Skin of body (tissue), 2 donors: ENCODE data around the gene COL5A1. TPM values are rescaled to one million over a fixed set of nuclear protein-coding genes. Genes with fewer than 3 reads are reported as not detected.

Experiments used
- DNase-seq: peaks from one replicate; lab custom pipeline; 2025; lab: John Stamatoyannopoulos, UW
- total RNA-seq: library from RNA; depleted of rRNA; stranded (reverse); fragments of >200 nt; gene quantifications from one replicate; pipeline ENCODE4 v1.2.3, GENCODE V29; 2014

The COL5A1 gene
- total RNA-seq, 1 donor from 2014 or later = 349 TPM

DNA sequence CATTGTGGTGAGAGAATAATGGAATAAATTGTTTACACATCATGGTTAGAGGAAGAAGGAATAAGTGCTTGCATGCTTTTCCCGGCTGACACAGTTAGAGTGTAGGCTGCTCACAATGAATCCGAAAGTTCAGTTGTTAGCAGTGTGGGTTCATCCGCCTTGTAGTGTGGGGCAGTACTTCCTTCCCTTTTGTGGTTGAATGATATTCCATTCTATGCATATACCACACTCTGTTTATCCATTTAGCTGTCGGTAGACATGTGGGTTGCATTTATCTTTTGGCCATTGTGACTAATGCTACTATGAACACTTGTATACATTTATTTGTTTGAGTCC, 84.0 kb downstream of the COL5A1 start:
- no peak for DNase-seq

DNA sequence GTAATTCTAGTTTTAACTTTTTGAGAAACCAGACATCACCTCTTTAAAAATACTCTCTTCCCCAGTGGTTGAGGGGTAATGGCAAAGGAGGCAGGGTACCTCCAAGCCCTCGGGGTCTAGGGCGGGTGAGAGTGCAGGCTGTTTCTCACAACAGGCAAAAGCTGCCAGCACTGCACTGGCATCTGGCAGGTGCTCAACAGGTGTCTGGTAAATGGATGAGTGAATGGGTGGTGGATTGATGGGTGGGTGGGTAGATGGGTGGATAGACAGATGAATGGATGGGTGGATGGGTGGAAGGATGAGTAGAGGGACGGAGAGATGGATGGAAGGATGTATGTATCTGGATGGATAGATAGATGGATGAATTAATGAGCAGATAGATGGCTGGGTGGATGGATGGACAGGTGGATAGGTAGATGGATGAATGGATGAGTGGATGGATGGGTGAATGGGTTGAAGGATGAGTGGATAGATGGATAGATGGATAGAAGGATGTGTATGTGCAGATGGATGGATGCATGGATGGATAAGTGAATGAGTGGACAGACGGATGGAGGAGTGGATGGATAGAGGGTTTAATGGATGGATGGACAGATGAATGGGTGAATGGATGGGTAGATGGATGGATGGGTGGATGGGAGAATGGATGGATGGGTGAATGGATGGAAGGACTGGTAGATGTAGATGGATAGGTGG, 84.6 kb downstream of the COL5A1 start:
- DNase-seq = no peak

DNA sequence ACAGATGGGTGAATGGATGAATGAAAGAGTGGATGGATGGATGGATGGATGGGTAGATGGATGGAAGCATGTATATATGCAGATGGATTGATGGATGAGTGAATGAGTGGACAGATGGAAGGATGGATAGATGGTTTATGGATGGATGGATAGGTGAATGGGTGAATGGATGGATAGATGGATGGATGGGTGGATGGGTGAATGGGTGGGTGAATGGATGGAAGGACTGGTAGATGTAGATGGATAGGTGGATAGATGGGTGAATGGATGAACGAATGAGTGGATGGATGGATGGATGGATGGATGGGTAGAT, 85.1 kb downstream of the COL5A1 start:
- no peak for DNase-seq

DNA sequence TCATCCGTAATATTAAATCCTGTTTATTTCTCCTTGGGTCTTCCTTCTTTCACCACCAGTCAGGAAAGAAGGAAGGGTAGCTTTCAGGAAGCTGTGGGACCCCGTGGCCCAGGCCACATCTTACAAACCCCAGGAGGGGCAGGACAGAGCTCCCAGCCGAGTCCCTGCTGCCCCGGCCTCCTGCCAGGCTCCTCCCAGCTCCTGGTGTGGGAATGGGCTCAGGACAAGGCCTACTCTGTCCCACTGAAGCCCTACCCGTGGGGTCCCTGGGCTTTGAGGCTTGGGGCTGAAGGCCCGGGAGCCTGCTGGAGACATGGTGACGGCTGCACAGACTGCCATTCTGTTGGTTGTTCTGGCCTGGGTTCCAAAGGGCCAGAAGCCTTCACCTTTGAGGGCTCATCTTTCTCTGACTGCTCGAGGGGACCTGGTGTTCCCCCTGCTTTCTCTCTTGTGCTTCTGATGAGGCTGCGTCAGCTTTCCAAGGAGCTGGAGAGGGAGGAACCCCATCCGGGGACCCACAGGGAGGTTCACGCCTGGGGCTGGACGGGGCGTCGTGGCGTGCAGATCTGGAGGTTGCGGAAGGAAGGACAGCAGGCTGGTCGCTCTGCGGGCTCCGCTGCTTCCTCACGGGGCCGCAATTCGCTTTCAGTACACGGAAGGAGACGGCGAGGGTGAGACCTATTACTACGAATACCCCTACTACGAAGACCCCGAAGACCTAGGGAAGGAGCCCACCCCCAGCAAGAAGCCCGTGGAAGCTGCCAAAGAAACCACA, 86.6 kb downstream of the COL5A1 start:
- no peak for DNase-seq

DNA sequence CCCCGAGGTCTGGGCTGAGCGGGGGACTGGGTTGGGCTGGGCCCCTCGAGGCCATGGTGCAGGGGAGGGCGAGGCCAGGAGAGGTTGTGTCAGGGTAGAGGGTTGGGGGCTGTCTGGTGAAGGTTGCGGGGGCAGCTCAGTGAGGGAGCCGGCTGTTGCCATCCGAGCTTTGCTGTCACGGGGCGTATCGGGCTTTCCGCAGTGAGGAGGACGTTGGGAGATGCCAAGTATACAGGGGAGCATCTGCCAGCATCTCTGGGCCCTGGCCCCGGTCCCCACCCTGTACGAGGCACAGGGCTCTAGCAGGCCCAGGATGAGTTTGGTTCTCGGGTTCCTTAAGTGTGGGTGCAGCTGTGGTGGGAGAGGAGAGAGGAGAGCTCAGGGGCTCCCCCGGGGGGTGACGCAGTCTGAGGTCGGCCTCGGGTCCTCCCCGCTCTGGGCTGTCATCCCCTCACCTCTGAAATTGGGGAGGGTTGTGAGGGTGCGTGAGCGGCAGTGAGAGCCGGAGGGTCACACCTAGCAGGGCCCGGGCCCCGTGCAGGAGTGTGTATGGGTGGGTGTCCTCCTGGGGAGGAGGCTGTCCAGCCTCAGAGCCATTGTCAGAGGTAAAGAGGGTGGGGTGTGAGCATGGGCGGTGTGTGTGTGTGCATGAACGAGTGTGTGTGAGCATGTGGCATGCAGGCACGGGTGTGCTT, 87.3 kb downstream of the COL5A1 start:
- no peak for DNase-seq

DNA sequence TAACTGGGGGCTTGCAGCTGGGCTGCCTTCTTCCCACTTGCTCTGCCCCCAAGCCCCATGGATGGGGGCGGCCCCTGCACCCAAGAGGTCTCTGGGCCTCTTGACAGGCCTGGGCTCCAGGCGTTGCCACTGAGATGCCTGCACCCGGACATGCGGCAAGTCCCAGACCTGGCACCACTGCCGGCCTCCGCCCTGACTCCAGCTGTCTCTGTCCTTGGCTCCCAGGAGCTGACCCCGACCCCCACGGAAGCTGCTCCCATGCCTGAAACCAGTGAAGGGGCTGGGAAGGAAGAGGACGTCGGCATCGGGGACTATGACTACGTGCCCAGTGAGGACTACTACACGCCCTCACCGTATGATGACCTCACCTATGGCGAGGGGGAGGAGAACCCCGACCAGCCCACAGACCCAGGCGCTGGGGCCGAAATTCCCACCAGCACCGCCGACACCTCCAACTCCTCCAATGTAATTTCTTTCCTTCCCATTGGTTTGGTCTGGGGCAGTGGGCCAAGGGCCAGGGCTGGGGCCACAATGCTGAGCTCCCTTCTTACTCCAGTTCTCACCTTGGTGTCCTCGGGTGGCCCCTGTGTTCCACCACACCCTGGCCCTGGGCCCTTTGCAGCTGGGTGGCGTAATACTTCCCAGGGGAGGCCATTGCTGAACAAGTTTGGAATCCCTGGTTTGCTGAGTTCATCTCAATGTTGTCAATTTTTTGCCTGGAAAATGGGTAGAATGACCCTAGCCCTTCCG, 88.6 kb downstream of the COL5A1 start:
- no peak for DNase-seq

DNA sequence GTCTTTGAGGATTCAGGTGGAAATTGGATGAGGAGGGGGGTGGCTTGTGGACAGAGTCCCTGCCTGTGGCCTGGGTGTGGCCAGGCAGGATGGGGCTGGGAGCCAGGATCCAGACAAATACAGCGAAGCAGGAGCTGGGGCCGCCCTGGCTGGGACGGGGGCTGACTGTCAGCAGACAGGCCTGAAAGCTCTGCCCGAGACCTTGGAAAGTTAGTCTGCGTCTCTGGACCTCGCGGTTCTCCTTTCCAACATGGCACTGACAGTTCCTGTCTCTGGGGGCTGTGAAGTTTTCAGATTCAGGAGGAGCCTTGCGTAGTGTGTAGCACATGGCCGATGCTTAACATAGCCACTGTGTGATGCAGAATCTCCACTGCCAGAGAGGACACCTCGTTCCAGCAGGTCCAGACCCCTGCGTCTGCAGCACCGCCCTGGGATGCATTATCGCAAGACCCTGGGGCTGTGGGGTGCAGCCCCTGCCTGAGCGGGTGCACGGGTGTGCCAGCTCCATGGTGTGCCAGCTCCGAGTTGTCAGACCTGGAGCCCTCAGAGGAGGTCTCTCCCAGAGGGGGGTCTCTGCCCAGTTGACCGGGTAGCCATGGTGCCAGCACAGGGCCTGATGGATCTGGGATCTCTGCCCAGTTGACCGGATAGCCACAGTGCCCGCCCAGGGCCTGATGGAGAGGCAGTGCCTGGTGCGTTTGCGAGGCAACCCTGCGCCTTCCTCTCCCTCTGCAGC, 89.3 kb downstream of the COL5A1 start:
- DNase-seq = no peak

DNA sequence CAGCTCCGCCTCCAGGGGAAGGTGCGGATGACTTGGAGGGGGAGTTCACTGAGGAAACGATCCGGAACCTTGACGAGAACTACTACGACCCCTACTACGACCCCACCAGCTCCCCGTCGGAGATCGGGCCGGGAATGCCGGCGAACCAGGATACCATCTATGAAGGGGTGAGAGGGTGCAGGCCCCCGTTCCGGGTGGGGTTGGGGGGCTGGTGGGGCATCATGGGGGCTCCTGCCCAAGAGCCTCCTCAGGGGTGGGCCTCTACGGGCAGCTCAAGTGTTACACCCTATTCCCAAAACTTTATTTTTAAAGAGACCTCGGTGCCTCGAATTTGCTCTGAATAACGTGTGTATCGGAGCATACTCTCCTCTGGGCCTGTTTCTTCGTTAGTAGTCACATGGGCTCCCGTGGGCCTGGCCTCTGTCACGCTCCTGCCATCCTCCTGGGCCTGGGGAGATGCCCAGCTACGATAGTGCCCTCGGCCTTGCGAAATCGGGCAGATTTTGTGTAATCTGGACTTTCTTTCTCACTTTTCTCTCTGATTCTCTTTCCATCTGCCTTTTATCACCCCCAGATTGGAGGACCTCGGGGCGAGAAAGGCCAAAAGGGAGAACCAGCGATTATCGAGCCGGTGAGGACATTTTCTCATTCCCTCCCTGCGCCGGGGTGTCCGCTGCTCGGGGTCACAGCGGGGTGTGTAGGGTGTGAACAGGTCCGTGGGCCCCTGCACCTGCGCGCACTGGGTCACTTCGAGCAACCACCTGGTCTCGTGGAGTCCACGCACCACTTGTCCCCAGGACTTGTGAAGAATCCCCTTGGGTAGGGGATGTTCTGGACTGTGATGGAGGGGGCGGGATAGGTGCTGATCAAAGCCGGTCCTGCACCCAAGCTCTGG, 90.1 kb downstream of the COL5A1 start:
- DNase-seq = no peak

DNA sequence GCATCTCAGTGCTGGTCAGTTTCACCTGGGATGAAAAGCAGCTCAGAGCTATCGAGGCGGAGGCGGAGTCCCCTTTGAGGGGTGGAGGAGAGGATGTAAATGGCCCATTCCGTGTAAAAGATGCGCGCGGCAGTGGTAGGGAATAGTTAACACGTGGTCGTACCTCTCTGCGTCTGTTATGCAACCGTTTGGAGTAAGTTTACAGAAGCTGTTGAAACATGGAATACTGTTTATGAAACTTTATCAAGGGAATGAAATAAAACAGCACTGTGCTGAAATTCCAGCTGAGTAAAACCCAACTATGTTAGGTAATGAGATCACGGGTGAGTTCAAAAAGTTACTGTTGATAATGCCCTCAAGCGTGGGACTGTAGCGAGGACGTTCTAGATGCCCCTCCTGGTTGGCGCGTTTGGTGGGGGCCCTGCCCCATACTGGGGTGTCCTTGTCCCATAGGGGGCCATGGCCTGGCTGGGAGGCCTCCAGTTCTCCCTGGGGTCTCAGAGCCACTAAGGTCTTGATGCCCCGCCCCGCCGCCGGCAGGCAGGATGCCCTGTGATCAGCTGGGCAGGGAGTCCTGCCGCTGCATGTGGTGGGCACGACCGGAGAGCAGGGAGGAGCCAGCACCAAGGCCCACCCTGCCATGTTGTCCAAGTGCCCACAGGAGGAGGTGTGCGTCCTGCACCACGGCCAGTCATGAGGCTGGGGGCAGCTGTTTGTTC, 90.9 kb downstream of the COL5A1 start:
- DNase-seq = no peak

DNA sequence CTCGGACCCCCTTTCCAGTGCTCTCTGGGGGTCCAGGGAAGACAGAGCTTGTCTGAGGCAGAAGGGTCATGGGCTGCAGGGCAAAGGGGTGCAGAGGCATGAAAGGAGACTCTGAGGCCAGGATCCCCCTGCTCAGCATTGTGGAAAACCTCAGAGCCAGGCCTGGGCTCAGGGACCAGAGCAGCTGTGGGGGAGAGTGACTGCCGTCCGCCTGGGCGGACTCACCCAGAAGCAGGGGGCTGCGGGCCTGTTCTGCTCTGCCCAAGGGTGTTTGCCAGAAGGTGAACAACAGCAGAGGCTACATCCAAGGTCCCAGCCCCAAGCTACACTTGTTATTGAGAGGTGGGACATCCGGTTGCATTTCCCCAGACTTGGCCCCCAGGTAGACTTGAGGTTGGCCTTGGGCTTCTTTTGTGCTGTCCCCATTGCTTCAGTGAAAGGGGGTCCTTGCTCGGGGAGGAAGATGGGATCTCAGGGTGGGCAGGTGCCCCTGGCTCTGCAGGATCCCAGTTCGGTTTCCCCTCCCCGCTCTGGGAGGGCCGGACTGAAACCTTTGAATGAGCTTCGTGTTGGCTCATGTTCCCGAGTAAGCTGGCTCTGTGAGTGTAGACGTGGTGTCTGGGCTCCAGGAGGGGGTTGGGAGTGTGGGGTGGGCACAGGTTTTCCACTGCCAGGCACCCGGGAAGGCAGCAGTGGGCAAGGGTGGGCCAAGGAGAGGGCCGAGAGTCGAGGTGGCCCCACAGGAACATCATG, 92.1 kb downstream of the COL5A1 start:
- DNase-seq = no peak

DNA sequence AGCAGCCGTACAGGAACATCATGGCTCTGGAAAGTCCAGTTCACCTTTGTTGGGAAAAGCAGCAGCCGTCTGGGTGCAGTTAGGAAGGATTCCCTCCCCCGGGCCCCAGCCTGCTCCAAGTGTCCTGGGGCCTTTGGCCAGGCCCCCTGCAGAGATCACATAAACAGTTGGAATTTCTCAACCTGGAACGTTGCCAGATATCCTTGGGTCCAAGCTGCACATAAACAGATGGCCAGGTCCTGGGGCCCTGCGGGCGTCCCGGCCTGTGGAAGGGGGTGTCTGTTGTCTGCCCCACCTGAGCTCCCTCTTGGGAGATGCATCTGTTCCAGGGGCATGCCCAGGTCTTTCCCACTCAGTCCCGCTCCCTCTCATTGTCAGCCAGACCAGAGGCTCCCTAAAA, 92.7 kb downstream of the COL5A1 start:
- DNase-seq = no peak

DNA sequence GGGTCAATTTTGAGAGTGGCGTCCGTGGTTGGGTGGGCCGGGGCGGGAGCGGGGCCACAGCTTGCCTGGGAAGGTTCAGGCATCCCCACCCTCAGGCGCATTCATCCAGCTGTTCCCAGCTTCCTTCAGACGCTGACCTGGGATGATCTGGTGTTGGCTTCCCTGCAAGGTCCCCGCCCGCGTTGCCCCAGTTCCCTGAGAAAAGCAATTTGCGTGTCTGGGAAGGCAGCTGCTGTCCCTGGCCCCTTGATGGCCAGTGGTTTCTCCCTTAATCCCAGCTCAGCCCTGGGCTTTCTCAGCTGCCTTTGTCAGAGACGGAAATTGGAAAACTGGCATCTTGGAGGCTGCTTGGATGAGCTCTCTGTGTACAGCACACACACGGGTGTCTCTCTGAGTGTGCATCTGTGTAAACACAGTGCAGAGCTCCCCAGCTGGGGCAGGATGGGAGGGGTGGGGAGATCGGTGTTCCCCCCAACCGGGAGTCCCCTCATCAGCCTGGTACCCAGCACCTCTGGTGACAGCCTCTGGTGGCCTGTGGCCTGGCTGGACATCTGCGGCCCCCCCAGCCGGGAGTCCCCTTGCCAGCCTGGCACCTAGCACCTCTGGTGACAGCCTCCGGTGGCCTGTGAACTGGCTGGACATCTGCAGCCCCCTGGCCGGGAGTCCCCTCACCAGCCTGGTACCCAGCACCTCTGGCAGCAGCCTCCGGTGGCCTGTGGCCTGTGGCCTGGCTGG, 94.0 kb downstream of the COL5A1 start:
- DNase-seq = no peak

DNA sequence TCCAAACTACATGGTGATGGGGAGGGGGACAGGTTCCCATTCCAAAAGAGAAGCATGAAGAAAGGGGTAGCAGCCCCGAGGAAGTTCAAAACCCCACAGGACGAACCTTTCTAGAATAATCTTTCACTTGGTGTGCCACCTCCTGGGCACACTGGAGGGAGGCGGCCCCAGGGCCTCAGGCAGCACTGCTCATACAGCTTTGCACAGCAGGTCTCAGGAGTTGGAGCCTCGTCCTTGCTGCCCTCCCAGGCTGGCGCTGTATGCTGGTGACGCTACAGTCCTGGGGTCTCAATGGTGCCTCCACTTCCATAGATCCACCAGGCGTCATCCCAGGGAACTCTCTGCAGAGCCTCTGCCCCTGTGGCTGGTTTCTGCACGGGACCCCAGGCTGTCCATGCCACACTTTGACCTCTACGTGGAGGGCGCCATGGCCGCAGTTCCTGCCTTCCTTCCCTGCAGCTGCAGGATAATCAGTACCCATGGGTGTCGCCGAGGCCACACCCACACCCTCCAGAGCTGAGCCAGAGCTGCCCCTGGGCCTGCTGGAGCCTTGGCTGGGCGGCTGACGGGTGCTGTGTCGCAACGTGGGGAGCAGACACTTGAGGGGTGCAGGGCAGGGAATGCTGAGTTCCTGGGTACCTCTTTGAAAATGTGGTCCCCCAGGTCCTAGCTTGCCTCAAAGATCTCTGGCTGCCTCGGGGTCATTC, 95.3 kb downstream of the COL5A1 start:
- no peak for DNase-seq

DNA sequence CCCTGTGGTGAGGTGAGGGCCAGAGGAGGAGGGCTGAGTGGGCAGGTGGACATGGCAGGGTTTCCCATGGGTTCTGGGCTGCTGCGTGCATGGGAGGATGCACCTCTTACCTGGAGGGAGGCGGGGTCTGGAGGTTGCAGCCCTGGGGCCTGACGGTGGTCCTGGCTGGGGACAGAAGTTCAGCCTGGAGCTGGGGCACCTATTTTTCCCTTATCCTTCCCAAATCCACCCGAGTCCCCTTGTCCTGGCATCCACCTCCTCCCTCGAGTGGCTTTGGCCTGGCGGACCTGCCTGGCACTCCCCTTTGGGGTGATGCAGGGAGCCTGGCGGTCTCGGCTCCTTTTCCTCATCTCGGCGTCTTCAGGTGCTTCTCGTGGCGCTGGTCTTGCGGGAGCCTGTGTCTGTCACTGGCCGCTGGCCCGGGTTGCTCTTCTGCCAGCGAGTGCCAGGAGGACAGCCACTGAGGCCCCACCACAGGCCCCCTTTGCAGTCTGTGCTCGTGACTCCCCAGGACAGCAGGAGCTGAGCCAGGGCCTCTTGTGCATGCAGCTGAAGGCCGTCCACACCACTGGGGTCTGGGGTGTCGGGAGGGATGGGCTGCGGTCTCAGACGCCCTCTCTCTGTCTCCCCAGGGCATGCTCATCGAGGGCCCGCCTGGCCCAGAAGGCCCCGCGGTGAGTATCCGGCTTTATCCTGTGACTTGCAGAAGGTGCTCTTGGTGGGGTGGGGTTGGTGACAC, 96.4 kb downstream of the COL5A1 start:
- DNase-seq = no peak

DNA sequence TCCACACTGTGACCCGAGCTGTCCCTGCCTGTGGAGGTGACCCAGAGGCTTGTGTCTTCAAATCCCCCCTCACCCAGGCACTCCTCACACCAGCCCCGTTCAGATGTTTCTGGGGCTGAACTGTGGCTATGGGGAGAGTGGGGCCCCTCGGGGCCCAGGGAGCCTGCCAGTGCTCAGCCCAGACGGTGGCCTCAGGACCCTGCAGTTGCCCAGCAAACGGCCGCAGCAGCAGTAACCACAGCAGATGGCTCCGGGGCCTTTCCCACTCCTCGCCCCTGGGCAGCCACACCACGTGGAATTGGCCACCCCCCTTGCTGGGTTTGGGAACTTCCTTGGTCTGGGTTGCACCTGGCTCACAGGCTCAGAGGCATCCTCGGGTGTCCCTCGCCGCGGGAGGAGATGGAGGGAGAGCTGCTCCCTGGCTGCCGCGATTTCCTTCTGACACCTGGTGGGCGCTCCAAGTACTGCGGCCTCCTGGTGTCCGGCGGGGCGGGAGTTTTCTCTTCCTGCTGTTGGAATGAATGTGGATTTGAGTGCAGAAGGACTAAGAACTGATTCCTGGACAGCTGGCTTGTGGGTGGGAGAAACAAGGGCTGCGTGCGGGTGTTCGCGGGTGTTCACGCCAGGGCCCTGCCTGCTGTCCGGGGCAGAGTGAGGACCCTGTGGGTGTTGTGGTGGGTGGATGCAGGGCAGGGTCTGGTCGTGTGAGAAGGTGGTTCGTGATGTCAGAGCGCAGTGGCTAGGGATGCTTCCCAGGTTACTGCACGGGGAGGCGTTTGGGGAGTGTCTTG, 97.5 kb downstream of the COL5A1 start:
- peak; percentile 45 for DNase-seq

DNA sequence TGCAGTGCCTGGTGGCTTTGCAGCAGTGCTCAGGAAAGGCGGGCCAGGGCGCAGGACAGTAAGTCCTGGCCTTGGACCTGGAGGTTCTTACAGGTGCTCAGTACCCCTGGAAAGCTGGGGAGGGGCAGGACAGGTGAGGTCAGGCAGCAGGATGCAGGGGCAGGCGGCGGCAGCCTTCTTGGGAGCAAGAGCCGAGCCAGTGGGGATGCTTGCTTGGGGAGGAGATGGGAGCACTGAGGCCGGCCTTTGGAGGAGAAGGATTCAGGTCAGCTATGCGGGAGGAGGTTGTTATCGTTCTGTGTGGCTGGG, 98.0 kb downstream of the COL5A1 start:
- DNase-seq = no peak
